ENCODE results near the gene ATP10A. TPM values are rescaled to one million over a fixed set of nuclear protein-coding genes. Genes with fewer than 3 reads are reported as not detected.
A peak's percentile ranks its signal among the peaks of the same experiment; 100 is the strongest.

The ATP10A gene
- total RNA-seq, 4 donors from 2014 or later, result 1.6 to 8.2 (median 3.7) TPM

DNA sequence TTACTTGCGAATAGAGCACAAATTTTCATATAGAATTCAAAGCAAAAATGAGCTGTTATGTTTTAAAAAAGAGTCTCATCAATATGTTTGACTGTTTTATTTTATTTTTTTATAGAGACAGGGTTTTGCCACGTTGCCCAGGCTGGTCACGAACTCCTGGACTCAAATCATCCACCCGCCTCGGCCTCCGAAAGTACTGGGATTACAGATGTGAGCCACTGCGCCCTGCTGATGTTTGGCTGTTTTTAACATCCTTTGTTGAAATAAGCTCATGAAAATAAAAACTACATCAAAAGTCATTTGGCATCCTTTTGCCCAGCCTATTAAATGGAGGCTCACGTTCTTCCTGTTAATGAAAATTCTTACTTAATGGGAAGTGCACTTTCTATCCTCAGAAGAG lies 154.7 kb downstream of the ATP10A start:
- H3K4me3 ChIP-seq (ENCODE audit: low read depth, poor library complexity, severe bottlenecking), result no peak overlapping the region
- TF ChIP-seq, protein P1, sequence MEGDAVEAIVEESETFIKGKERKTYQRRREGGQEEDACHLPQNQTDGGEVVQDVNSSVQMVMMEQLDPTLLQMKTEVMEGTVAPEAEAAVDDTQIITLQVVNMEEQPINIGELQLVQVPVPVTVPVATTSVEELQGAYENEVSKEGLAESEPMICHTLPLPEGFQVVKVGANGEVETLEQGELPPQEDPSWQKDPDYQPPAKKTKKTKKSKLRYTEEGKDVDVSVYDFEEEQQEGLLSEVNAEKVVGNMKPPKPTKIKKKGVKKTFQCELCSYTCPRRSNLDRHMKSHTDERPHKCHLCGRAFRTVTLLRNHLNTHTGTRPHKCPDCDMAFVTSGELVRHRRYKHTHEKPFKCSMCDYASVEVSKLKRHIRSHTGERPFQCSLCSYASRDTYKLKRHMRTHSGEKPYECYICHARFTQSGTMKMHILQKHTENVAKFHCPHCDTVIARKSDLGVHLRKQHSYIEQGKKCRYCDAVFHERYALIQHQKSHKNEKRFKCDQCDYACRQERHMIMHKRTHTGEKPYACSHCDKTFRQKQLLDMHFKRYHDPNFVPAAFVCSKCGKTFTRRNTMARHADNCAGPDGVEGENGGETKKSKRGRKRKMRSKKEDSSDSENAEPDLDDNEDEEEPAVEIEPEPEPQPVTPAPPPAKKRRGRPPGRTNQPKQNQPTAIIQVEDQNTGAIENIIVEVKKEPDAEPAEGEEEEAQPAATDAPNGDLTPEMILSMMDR (IDR thresholded peaks at IDR 0.05), result no peak
- TF ChIP-seq POLR2A (IDR thresholded peaks at IDR 0.05), result no peak
- 88 to 91% methylated on average over 8 of the region's 8 CpGs for WGBS, 2 donors
- peak in 1 of 2 donors; percentile 48 for DNase-seq (ENCODE audit: low spot score in 2 of 2)
- intact Hi-C loops (cut with DNase I; ENCODE audit: low total_unique reads), result loop anchor here (10.0 kb wide), 1 partner anchor 194 kb away; no protein-coding TSS in a partner anchor

DNA sequence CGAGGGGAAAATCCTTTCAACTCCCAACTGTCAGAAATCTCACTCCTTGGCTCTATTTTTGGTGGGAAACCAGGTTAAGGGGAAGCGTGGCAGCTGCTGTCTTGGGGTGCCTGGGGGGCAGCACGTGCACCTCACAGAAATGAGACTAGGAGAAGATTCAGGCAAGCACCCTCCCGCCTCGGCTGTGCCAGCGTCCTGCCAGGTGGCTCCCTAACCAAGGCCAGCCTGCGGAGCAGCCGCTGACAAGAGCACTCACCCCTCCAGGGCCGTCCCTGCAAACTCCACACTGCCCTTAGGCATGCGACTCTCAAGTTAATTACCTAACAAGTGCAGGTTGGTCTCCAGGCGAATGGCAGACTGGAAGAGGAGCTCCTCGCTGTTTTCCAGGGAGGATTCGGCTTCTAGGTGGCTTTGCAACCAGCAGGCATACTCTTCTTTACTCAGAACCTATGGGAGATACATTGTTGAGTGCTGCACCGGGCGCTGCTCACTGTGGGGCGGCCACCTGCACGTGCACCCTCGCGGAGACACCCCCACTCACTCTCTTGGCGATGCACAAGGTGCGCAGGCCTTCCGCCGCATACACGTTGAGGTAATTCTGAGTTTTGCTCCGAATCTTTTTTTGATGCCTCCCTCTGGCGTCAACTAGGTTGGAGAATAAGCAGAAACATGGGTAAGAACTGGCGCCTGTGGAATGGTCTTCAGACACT lies 155.3 kb downstream of the ATP10A start:
- intact Hi-C loops (cut with DNase I; ENCODE audit: low total_unique reads), result loop anchor here (10.0 kb wide), 1 partner anchor 193 kb away; no protein-coding TSS in a partner anchor
- DNase-seq (ENCODE audit: low spot score in 2 of 2), result peak in 1 of 2 donors; percentile 53
- WGBS, 2 donors, result 67 to 82% methylated on average over 27 of the region's 27 CpGs
- H3K4me3 ChIP-seq (ENCODE audit: low read depth, poor library complexity, severe bottlenecking), result no peak overlapping the region
- TF ChIP-seq, protein P1 (IDR thresholded peaks at IDR 0.05), result no peak
- TF ChIP-seq POLR2A (IDR thresholded peaks at IDR 0.05), result no peak

DNA sequence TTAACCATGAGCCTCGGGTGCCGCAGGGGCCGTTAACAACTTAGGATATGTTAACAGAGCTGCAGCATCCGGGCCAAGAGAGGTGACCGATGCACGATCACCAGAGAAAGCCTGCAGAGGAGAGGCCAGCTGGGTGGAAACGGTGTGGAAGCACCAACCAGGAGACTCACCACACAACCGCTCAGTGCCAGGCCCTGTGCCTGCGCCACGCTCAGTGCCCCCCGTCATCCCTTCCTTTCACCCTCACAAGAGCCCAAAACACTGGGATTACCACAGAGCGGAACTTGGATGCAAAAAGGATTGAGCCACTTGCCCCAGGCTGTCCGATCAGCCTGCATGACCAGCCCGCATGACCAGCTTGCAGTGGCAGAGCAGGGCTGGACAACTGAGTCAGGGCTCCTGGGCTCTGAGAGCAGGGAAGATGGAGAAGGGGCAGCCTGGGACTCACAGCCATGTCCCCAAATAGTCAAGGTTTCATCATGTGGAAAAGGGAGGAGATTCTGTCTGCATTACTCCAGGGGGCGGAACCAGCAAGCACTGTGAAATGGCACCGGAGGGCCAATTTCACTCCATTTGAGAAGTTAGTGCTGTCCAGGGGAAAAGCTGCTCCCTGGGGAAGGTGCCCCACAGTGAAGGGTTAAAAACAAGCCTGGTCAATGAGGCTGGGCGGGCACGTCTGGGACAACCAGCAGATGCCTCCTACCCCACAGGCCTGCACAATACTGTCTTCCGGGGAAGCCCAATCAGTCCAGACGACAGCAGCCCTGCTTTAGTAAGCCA lies 156.8 kb downstream of the ATP10A start:
- intact Hi-C loops (cut with DNase I; ENCODE audit: low total_unique reads), result loop anchor here (10.0 kb wide), 1 partner anchor 192 kb away; no protein-coding TSS in a partner anchor
- DNase-seq (ENCODE audit: low spot score in 2 of 2), result peak in 1 of 2 donors; percentile 77
- 78 to 90% methylated on average over 20 of the region's 20 CpGs for WGBS, 2 donors
- no peak overlapping the region for H3K4me3 ChIP-seq (ENCODE audit: low read depth, poor library complexity, severe bottlenecking)
- no peak for TF ChIP-seq POLR2A (IDR thresholded peaks at IDR 0.05)
- TF ChIP-seq, protein P1 (IDR thresholded peaks at IDR 0.05), result no peak

DNA sequence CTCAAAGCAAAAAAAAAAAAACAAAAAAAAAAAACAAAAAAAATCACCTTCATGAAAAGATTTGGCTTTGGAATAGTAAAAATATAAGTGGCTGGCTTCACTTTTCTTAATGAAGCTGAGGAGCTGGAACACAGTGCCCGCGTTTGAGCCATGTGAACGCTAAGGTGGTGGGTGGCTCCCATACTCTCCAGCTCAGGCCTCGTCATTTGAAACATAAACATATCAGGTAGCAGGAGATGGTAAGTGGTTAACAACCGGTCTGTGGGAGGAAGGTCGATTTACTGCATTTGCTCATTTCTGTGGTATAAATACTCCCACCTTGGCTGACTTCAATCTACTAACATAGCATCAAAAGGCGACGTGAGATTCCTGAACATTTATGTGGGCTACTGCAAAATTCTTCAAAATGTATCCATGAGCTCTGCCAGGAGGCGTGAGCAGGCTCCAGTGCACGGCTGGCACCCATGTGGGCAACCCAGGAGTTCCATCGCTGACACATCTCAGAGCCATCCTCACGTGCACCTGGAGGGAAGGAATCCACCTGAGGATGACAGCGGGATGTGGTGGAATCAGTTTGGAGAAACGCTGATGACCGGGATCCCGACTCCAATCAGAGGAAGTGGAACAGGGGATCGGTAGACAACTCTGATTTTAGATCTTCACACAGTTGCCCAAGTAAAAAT lies 157.6 kb downstream of the ATP10A start:
- TF ChIP-seq, protein P1 (IDR thresholded peaks at IDR 0.05), result no peak
- TF ChIP-seq POLR2A (IDR thresholded peaks at IDR 0.05), result no peak
- intact Hi-C loops (cut with DNase I; ENCODE audit: low total_unique reads), result loop anchor here (10.0 kb wide), 1 partner anchor 191 kb away; no protein-coding TSS in a partner anchor
- no peak overlapping the region for H3K4me3 ChIP-seq (ENCODE audit: low read depth, poor library complexity, severe bottlenecking)
- DNase-seq (ENCODE audit: low spot score in 2 of 2), result peak in 1 of 2 donors; percentile 37
- WGBS, 2 donors, result 89% methylated on average over 17 of the region's 17 CpGs

DNA sequence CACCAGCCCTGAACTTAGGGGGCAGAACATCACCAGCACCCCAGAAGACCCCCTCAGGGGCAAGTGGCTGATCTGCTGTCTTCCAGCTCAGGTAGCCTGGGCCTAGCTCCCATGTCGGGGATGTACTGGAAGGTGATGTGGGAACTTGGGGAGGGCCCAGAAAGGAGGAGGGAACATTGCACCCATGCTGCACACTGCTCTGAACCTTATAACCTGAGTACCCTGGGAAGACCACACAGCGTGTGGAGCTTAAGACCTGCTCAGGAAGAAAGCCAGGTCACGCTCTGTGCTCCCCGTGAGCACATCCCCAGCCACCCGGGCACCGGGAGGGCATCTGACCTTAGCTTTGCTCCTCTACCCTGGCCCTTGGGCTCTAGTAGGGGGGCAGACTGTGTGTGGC lies 159.4 kb downstream of the ATP10A start:
- peak in 1 of 2 donors; percentile 54 for DNase-seq (ENCODE audit: low spot score in 2 of 2)
- intact Hi-C loops (cut with DNase I; ENCODE audit: low total_unique reads), result loop anchor here (10.0 kb wide), 1 partner anchor 189 kb away; no protein-coding TSS in a partner anchor
- no peak for TF ChIP-seq POLR2A (IDR thresholded peaks at IDR 0.05)
- TF ChIP-seq, protein P1 (IDR thresholded peaks at IDR 0.05), result no peak
- H3K4me3 ChIP-seq (ENCODE audit: low read depth, poor library complexity, severe bottlenecking), result no peak overlapping the region
- 95 to 96% methylated on average over 6 of the region's 6 CpGs for WGBS, 2 donors
